HG03558 (cell line): Measurements from ENCODE around the gene GSC2.
"Not testable (repeated sequence)": the region's sequence is repeated elsewhere in the genome, so short reads cannot be mapped to it uniquely, and the experiment has no call there.

ENCODE experiments used
- ATAC-seq: cut with Tn5 transposase; IDR thresholded peaks from one replicate; pipeline ENCODE4 v1.9.1; 2021; ENCODE audit warnings: moderate number of reproducible peaks; ENCODE audit not compliant: unreplicated experiment; ENCODE audit errors: extremely low read depth

The GSC2 gene

DNA sequence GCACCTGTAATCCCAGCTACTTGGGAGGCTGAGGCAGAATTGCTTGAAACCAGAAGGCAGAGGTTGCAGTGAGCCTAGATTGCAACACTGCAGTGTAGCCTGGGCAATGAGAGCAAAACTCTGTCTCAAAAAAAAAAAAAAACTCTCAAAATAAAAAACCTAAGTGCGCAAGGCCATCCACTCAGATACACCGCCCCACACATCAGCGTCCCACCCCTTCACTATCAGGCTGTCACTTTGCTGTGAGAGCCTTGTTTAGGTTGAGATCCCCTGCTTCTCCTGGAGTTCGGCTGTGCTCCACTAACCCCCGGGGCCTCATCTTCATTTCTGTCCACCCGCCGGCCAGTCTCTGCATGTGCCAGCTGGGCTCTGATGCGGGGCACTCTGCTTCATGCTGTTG, 16.3 kb upstream of the GSC2 start:
- no peak for ATAC-seq

DNA sequence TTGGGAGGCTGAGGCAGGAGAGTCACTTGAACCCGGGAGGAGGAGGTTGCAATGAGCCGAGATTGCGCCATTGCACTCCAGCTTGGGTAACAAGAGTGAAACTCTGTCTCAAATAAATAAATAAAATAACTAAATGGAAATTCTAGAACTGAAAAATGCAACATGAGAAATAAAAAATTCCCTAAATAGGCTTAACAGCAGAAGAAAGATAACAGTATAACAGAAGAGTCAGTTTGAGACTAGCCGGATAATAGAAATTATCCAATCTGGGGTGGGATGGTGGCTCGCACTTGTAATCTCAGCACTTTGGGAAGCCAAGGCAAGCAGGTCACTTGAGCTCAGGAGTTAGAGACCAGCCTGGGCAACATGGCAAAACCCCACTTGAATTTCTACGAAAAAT, 14.3 kb upstream of the GSC2 start:
- ATAC-seq = no peak

DNA sequence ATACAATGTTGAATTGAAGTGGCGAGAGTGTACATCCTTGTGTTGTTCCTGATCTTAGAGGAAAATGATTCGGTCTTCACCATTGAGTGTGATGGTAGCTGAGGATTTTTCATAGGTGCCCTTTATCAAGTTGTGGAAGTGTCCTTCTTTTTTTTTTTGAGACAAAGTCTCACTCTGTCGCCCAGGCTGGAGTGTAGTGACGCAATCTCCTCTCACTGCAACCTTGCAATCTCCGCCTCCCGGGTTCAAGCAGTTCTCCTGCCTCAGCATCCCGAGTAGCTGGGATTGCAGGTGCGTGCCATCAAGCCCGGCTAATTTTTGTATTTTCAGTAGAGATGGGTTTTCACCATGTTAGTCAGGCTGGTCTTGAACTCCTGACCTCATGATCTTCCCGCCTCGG, 8.6 kb upstream of the GSC2 start:
- not testable (repeated sequence) for ATAC-seq

DNA sequence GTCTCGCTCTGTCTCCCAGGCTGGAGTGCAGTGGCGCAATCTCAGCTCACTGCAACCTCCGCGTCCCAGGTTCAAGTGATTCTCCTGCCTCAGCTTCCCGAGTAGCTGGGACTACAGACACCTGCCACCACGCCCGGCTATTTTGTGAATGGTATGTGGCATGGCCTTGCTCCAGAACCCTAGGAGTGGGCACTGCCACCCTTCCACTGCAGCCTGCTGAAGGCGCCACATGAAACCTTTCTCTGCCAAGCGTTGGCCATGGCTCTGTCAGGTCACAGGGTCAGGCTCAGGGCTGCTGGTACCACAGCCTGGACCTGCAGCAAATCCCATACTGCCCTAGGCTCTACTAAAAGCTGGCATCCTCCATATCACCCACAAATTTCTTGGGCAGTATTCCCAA, 6.0 kb upstream of the GSC2 start:
- ATAC-seq = not testable (repeated sequence)

DNA sequence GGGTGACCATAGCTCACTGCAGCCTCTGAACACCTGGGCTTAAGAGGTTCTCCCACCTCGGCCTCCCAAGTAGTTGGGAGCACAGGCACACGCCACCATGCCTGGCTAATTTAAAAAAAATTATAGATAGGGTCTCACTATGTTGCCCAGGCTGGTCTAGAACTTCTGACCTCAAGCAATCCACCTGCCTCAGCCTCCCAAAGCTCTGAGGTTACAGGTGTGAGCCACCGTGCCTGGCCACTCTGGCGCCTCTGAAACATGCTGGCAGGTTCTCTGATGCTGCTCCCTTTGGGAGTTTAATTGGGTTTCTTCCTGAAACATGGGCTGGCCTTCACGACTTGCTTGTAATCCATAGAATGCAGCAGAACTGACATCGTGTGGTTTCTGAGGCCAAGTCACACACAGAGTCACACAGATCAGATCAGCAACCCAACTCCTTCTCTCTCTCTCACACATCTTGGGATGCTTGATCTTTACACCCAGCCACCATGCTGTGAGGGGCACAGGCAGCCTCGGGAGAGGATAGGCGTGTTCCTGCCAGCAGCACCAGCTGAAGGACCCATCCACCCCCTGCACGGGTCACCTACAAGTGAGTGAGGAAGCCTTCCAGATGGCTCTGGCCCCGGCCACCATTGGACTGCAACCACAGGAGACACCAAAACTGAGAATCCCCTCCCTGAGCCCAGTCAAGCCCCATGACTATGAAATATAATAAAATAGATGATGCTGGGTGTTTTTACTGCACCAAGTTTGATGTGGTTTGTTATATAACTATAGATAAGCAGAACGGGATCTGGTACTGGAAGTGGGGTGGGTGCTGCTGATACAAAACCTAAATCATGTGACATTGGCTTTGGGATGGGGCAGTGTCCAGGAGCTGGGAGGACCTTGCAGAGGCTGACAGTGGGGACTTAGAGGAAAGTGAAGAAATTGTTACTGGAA, 3.1 kb upstream of the GSC2 start:
- no peak for ATAC-seq

DNA sequence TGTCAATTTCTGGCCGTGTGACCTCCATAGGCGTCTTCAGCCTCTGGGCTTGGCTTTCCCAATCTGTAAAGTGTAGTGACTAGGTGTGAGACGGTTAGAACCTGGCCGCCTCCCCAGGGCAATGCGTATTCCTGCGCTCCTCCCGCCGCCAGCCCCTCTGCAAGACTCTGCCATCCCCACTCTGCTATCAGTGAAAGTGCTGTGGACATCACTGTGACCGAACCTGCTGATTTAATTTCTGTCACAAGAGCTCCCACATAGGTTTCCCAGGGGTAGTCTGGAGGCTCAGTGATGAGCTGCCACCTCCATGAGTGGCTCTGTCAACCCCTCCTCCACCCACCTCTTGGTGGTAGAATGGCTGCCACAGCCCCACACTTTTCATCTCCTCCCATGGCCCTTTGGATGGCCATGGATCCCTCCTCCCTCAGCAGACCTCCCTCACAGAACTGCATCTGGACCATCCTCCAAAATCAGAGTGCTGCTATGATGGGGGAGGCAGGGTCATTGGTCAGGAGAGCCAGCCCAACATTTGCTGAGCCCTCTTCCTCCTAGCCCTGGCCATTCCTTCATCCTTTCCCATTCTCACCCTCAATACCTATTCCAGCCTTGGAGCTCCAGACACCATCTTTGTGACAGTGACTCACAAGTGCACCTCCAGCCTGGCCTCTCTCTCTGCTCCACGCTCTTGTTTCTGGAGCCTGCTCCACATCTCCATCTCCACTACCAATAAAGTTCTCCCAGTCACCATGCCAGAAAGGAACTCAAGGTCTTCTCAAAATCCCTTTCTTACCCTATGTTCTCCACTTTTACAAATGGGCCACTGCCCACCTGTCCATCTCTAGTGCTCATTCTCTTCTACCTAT, 1.5 kb upstream of the GSC2 start:
- no peak for ATAC-seq

DNA sequence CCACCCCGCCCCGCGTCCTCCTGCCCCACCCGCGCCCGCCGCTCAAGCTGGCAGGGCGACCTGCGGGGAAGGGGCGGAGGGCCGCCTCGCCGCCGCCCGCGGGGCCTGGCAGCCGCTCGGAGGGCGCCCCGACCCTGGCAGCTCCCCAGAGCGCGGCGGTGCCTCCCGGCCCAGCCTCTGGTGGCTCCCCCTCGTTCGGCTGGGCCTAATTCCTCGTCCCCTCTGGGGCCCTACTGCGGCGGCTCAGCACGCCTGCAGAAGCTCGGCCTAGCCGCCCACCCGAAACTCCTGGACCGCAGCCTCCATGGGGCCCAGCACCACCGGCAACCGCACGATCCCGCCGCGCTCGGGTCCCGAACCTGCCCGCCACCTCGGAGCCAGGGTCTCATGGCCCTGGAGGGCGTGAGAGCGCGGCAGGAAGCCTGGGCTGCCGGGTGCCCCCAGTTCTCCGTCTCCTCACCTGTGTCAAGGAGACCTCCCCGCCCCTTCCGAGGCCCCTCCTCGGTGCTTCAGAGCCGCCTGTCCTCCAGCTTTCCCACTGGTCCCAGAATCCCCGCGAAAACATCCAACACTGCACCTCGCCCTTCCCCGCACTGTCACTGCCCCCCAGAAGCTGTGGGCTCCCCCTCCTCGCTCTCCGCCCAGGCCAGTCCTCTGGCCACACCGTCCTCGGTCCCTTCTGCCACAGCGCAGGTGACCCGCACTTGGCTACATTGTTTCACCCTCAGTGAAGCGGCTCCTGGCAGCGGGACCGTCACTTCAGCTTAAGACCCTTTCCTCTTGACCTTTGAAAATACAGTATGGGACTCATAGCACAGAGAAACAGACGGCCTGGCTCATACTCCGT, 613 bp upstream of the GSC2 start:
- ATAC-seq = no peak

DNA sequence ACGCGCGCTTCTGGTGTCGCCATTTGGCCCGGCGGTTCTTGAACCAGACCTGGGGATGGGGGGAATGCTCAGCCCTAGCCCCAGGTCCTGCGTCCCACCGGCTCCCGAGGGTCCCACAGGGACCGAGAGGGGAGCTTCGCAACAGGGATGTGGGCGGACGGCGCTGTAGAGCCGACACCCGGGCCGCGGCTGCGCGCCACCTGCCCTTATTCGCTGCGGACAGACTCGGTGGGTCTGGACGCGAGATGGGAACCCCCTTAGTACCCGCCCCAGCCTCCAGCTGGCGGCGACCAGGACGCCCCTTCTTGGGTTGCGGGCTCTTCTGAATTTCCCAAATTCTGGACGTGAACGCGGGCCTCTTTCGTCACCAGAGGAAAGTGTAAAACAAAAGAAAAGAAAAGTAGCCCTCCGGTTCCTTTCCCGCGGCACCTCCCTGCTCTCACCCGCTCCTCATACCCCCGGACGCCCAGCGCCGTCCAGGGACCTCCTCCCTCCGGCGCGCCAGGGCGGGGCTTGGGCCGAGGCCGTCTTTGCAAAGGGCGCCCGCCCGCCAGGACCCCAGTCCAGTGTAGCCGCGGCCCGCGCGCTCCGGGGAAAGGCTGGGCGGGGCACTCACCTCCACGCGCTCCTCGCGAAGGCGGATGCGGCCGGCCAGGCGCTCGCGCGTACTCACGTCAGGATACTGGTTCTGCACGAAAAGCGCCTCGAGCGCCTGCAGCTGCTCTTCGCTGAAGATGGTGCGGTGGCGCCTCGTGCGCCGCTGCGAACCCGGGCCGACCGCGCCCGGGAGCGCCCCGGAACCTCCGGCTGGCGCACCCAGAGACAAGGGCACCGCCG, 827 bp downstream of the GSC2 start:
- ATAC-seq = no peak

DNA sequence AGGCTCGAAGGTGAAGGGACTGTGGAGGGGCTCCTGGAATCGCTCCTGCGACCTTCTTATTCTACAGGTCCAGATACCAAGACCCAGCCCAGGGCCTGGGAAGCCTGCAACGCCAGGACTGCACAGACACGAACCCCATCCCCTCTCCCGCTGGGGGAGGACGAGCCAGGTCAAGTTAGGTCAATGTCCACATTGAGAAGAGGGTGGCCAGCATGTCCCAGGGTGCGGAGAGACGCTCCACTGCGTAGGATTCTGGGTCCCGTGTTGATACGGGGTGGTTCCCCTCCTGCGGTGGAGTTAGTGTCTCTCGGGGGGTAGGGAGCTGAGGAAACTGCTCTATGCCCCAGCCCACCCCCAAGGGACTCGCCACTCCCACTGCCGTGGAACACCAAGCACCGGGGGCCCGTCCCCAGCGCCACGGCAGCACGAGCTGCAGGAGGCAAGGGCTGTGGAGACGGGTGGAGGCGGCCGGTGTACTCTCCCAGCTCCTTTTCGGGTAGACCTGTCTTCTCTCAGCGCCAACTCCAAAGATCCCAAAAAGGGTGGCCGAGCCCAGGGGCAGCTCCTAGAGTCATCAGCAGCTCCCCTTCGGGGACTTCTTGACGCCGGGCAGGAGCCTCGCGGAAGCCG, 1.6 kb downstream of the GSC2 start:
- no peak for ATAC-seq

DNA sequence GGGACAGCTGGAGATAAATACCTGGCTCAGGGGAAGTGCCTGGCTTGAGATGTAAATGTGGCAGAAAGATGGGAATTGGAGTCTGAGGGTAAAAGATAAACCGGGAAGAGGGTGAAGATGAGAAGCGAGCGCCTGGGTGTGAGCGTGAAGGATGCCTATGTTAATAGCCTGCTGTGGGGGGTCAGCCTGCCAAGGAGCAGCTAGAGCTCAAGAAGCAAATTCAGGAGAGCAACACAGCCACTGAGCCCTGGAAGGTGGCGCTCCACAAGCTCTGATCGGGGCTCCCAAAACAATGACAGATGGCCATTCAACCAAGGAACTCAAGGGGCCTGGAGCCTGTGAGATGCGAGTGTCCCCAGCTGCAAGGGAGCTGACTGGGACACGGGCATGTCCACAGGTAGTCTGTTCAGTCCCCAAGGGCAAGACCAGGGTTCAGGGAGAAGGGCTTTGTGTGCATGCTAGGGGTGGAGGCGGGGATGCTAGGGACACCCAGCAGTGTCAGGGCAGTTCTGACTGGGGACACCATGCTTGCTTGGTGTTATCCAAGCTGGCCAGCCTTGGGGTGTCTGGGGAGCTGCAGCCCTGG, 2.8 kb downstream of the GSC2 start:
- ATAC-seq = no peak

DNA sequence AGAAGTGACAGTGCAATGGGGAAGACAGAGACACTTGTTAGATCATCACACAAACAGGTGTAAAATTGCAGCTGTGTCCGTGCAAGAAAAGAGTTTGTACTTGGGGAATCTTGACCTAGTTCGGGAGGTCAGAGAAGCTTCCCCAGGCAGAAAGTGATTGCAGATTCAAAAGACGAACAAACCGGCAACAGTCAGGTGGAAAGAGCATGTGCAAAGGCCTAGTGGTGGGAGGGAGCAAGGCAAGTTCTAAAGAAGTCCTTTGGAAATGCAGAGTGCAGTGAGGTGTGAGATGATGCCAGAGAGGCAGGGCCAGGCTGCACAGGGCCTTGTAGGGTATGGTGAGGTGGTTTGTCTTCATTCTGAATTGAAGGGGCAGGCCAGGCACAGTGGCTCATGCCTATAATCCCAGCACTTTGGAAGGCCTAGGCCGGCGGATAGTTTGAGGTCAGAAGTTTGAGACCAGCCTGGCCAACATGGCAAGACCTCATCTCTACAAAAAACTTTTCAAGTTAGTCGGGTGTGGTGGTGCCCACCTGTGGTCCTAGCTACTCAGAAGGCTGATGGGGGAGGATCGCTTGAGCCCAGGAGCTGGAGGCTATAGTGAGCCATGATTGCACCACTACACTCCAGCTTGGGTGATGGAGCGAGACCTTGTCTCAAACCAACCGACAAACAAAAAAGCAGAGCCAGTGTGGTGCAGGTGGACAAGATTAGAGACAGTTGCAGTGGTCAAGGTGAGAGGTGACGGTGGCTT, 3.7 kb downstream of the GSC2 start:
- ATAC-seq = no peak

DNA sequence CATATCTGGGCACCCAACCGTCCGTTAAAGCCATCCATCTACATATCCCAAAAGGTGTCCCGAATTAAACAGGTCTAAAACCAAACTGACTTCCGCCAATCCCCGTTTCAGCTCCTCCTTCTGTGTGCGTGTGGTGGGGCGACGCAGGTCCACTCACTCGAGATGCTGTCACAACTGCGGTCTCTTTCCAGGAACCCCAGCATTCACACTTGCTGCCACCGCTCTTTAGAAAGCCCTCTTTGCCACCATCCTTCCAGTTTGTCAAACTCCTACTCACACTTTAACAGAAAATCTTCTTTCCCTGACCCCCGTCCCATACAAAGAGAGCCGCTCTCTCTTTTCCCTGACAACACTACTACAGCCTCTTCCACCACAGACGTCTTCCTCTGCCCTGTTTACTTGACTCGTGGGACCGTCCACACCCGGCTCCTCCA, 6.1 kb downstream of the GSC2 start:
- ATAC-seq = no peak

DNA sequence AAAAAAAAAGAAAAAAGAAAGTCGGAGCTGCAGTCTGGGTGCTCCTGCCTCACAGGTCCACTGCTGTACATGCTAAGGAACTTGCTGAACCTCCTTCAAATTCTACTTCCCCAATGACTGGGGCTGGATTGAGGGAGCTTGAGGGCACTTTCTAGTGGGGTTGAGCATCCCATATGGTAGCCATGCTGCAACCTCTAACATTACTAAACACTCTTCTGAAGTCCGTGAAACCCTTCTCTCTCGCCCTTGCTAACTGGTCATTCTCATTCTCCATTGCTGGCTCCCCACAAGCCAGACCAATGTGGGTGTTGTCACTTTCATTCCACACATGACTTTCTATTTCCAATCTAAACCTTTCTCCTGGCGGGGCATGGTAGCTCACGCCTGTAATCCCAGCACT, 6.9 kb downstream of the GSC2 start:
- ATAC-seq = no peak

DNA sequence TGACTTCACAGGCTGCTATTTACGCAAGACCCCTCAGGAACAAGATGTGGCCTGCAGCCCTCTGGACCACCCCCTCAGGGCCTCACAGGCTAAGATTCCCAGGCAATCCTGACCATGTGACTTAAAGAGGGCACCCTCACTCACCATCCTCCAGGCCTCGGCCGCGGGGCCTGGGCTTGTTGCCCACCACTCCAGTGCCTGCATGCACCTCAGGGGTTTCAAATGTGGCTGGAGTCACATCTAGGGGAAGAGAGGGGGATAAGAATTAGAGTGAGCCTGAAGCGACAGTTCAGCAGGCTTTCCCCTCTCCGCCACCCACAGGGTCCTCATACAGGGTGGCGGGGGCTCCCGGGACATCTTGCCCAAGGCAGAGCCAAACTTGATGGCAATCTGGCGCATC, 7.7 kb downstream of the GSC2 start:
- ATAC-seq = no peak

DNA sequence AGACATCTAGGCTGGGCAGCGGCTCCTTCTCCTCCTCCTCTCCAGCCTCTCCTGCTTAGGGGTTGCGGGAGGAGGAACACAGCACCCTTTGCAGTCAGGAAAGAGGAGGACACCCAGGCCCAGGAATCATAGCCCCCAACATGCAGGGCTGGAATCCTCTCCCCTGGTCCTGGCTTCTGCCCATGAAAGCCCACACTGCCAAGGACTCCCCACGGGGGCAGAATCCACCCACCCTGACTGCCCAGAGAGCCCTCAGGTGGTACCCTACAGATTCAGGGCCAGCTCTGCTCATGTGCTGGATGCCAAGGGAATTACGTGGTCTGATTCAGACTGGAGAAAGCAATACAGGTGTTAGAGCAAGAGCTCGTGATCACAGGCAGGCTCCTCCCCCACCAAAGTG, 10.1 kb downstream of the GSC2 start:
- no peak for ATAC-seq

DNA sequence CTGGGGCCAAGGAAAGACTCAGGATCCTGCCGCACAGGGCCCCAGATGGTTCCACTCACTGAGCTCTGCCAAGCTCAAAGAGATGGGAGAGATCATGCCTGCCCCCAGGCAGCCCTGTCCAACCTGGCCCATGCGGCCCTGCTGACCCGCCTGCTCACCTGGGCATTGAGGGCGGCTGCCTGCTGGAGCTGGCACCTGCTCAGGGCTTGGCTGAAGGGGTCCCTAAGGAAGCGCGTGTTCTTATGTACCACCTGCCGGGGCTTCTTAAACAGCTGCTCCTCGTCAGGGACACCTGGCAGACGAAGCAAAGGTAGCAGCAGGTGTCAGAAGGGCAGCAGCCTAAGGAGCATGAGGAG, 11.1 kb downstream of the GSC2 start:
- ATAC-seq = no peak

DNA sequence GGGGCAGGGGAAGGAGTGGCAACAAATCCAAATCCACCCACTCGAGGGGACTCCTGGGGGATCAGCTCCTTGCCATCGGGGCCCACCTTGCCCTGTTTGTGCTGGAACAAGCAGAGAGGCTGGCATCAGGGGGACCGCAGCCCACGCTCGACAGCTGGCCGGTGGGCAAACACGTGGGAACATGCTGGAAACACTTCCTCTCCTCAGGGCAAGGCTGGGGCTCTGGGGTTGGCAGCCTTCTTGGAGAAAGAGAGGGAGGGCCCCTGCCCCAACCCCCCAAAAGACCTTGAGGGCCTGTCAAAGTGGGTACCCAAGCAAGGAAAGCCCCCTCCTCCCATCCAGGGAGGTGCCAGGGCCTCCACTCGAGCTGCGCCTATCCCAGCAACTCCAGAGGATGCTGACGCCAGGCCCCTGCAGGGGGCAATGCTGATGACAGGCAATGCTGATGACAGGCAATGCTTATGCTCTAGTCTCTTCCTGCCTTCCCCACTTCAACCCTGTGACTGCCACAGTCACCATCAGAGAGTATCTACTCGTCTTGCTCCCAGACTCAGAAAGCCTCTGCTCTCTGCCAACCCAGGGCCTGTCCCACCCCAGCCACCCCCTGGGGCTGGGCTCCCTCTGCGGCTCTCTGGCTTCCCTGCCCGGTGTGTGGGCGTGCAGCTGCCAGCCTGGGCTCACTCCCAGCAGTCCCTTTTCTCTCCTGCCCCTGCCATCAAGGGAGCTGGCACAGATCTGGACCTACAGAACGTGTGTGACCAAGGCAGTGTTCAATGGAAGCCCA, 11.7 kb downstream of the GSC2 start:
- no peak for ATAC-seq
